ENCODE results near the gene ABR.

The ABR gene

DNA sequence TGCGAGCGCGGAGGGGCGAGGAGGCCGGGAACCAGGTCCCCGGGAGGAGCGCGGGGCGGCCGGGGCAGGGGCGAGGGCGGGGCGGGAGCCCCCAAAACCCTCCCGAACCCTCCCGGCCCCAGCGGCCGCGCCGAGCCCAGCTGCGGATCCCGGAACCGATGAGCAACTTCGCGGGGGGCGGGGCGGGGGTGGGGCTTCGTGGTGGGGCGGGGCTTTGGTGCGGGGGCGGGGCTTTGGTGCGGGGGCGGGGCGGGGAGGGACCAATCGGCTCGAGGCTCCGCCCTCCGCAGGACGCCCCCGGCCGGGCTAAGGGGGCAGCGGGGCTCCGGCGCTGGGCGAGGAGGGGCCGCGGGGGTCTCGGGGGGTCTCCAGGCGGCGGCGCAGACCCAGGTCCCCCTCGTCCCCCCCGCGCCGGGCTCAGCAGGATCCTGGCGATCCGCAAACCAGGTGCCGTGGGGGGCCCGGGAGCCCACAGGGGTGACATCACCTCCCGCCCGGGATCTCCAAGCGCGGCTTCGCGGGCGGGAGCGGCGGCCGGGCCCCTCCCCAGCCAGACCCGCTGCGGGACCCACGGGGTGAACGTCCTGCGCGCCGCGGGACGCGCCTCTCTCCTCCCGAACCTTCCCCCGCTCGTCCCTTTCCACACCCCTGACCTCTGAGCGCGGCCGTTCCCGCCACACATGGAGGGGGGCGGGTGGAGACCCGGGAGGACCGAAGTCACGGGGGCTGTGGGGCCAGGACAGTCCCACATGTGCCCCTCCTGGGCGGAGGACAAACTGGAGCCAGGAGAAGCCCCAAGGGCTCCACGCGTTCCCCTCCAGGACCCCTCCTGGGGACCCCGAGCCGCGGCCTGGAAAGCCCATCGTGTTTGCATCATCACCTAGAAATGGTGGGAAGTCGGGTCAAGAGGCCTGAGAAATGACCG is at the start of gene ABR:
Gene ABR (minus strand): TSS at position 164 of the 925 bp plus-strand sequence. CDS start 254 bp downstream, outside the sequence.
- in situ Hi-C loops (cut with HindIII; ENCODE audit: low sequenced_read_pairs), result no loop called here

DNA sequence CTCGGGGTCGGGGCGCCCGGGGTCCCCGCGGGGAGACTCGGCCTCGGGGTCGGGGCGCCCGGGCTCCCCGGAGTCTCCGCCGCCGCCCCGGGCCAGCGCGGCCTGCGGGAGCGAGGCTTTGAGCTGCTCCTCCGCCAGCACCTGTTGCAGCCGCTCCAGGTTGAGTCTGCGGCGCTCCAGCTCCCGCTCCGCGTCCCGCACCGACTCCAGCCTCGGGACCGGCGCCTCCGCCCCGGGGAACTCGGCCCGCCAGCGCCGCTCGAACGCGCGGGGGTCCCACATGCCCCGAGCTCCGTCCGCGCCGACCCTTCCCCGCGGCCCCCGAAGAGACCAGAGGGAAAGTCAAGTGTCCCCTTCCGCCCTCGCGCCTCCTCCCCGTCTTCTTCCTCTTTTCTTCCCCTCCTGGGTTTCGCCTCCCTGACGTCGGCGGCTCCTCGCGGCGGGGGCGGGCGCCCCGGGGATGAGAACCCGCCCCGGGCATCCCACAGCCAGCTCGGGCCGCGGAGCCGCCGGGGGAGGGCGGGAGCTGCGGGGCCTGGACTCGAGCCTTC is 49.6 kb upstream of the ABR start:
- in situ Hi-C loops (cut with HindIII; ENCODE audit: low sequenced_read_pairs), result no loop called here

DNA sequence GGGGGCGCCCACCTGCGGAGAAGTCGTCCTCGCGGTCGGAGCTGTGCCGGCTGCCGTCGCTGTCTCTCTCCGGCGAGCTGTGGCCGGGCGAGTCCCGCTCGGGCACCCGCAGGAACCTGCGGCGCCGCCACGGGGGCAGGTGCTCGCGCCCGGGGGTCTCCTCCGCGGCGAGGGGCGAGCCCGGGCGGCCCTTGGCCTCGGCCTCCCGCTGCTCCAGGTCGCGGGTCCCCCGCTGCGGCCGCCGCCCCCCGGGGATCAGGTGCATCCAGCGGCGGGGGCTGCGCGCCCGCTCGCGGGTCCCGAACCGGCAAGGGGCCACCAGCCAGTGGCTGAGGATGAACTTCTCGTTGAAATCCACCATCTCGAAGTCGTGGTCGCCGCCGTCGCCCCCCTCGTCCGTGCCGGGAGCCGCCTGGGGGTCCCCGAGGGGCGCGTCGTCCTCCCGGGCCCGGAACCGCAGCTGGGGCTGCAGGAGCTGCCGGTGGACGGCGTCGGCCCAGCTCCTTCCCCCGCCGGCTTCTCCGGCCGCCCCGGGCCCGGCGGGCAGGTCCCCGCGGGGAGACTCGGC is 49.1 kb upstream of the ABR start:
- in situ Hi-C loops (cut with HindIII; ENCODE audit: low sequenced_read_pairs), result no loop called here

DNA sequence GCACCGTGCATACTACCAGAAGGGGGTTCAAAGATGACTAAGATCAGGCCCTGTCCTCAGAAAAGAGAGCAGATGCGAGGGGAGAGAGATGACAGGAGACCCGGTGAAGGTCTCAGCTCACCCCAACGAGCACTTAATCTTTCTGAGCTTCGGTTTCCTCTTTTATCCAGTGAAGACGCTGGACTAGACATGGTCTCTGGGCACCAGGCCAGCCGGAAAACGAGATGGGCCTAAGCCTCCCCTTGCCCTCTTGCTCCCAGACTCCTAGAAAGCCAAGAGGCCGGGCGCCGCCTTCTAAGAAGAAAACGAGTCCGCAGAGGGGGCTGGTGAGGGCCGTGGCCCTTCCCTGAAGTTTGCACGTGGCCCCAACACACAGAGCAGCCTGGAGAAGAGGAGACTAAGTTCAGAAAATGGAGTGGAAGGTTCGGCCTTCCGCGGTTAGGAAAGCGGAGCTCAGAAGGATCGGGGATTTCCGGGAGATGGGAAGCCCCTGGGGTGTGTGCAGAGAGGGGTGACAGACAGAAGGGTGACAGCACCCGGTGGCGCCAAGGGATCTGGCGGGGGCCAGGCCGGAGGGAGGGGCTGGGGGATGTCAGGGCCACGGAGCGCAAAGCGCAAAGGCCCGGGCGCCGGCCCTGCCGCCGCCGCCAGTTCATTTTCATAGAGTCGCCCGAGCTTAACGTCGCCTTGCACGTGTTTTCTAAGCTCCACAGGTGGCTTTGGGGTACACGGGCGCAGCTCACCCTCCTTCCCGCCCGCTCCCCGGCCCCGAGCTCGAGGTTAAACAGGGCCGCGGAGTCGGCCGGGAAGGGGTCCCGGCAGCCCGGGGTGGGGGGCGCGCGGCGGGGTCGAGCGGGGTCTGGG is 48.4 kb upstream of the ABR start:
- in situ Hi-C loops (cut with HindIII; ENCODE audit: low sequenced_read_pairs), result no loop called here

DNA sequence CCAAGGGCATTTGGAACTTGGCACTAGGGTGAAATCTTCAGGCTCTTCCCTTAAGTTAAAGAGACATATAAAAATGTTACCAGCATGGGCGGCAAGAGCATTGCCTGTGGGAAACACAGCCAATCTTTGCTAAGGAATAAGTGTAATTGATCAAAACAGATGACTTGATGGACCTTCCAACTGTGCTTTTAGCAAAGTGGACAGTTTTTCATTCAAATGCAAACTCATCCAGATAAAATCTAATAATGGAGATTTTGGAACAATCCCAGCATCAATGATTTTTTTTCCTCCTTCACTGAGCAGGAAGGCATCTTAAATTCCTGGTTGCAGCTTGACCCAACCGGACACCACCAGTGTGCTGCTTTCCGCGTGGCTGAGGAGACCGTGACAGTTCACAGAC is 47.6 kb upstream of the ABR start:
- in situ Hi-C loops (cut with HindIII; ENCODE audit: low sequenced_read_pairs), result no loop called here

DNA sequence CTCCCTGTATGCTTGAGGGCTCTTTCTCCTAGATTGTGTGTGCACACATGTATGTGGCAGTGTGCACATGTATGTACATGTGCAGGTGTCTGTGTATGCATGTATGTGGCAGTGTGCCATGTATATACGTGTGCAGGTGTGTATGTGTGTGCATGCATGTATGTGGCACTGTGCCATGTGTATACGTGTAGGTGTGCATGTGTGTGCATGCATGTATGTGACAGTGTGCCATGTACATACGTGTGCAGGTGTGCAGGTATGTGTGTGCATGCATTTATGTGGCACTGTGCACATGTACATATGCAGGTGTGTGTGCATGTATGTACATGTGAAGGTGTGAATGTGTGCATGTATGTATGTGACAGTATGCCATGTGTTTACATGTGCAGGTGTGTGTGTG is 46.5 kb upstream of the ABR start:
- in situ Hi-C loops (cut with HindIII; ENCODE audit: low sequenced_read_pairs), result no loop called here

DNA sequence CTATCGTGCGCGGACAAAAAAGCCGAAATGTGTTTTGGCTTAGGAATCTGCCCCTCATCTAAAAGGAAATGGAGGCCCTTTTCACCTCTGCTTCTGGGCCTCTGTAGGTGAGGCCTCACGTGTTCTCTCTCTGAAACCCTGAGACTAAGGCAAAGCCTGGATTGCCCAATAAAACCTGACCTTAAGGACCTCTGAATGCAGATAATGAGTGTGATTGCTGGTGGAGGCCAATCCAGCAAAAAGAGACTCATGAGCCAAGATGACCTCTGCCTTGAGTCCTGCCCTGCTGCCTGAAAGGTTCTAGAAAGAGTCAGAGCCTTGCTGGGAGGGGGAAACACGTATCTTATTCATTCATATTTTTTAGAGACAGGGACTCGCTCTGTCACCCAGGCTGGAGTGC is 44.5 kb upstream of the ABR start:
- in situ Hi-C loops (cut with HindIII; ENCODE audit: low sequenced_read_pairs), result no loop called here

DNA sequence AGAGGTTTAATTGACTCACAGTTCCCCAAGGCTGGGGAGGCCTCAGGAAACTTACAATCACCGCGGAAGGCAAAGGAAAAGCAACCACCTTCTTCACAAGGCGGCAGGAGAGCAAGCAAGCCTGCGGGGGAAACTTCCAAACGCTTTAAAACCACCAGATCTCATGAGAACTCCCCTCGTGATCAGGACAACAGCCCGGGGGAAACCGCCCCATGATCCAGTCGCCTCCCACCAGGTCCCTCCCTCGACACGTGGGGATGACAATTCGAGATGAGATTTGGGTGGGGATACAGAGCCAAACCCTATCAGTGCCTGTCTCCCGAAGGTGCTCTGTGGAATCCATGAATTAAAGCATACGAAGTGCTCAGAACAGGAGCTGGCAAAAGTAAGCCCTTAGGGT is 43.9 kb upstream of the ABR start:
- in situ Hi-C loops (cut with HindIII; ENCODE audit: low sequenced_read_pairs), result no loop called here

DNA sequence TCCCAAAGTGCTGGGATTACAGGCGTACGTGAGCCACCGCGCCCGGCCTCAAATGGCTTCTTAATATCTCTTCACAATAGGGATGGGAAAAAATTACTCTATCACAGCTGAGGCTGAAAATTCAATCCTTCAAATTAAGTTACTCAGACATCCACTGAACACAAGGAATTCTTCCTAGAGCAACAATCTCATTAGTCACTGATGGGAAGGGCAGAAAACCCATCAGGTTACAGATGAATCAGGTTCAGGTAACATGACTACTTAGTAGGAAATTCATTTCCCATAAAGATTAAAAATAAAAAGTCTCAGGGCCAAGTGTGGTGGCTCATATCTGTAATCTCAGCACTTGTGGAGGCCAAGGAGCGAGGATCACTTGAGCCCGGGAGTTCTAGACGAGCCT is 42.5 kb upstream of the ABR start:
- in situ Hi-C loops (cut with HindIII; ENCODE audit: low sequenced_read_pairs), result no loop called here

DNA sequence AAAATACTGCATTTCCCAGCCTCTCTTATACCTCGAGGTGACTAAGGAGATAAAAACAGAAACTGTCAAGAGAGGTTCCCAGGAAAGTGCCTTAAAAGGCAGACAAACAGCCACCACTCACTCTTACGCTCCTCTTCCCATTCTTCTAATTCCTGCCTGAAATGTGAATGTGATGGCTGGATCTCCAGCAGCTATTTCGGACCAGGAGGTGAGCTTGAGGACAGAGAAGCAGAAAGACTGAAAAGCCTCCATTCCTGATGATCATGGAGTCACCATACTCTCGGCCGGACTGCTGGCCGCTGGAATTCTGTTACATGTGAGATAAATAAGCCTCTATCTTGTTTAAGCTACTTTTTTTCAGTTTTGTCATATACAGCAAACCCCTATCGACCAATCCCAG is 41.4 kb upstream of the ABR start:
- in situ Hi-C loops (cut with HindIII; ENCODE audit: low sequenced_read_pairs), result no loop called here

DNA sequence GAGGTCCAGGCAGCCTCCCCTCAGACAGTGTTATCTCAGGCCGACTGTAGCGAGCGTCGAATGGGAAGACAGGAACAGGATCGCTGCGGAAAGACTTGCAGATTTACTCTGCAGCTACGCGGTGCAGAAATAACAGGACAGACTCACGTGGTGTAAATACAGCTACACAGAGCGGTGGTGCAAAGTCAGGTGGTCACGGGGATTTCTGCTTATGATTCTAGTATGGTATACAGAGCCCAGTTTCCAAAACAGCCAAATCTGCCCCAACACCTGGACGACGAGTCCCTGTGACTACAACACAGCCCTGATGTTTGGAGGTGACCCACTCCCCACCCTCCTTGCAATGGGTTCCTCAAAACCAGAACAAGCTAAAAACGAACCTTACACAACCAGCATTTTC is 40.6 kb upstream of the ABR start:
- in situ Hi-C loops (cut with HindIII; ENCODE audit: low sequenced_read_pairs), result no loop called here

DNA sequence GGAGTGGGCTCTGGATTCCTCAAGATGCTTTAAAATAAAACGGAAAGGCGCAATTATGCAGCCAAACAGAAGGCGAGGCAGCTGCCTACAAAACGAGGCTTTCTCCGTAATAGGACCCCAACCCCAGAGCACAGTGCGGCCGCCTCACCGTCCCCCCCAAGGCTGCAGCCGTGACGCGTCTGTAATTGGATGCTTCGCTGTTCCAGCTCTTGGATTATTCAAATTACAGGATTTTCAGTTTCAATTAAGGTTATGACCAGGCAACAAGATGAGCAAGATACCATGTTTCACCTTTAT is 37.3 kb upstream of the ABR start:
- in situ Hi-C loops (cut with HindIII; ENCODE audit: low sequenced_read_pairs), result no loop called here

DNA sequence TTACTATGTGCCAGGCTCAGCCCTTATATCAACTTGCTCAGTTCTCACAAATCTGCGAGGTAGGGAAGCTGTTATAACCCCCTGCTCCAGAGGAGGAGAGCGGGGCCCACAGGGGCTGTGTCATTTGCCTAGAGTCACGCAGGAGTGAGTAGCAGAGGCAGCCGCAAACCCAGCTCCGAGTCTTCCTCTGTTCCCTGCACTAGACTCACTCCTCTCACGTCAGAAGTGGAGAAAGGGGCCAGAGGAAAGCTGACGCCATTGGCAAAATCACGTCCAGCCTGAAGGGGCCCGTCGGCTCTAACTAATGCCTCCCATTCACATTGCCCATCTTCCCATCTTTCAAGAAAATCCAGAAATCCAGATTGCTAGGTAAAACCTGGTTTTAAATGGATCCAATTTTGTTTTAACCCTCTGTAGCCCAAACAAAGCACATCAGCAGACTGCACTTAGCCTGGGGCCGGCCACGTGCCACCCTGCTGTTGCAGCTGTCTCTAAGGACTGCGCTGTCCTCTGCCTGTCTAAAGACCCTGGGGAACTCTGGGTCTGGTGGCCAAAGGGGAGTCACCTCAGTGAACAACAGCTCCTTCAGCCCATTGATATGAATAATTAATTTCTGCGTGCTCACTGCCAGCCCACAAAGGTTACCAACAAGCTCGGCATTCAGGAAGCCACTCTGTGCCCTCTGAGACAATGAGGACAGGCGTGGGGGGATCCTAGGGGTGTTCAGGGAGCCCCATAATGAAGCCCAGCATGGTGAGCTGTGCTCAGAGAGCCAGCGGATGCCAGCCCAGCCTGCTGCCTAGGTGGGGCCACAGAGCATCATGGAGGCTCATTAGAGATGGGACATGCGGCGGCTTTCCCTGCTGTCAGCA is 36.7 kb upstream of the ABR start:
- in situ Hi-C loops (cut with HindIII; ENCODE audit: low sequenced_read_pairs), result no loop called here

DNA sequence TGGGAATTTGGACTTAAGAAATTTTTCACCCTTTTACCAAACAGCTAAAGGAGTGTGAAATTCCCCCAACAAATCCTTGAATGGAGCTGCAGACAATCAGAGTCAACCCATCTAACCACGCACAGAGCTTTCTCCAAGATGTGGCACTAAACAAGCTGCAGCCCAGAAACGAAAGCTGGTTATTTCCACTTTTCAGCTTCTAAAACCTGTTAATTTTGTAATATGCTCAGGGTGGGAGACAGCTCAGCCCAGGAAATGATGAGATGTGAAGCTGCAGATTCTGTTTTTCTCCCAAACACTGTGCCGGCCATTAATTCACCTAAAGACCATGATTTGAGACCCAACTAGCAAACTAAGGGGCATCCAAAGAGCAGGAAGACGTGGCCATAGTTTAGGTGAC is 33.2 kb upstream of the ABR start:
- in situ Hi-C loops (cut with HindIII; ENCODE audit: low sequenced_read_pairs), result no loop called here

DNA sequence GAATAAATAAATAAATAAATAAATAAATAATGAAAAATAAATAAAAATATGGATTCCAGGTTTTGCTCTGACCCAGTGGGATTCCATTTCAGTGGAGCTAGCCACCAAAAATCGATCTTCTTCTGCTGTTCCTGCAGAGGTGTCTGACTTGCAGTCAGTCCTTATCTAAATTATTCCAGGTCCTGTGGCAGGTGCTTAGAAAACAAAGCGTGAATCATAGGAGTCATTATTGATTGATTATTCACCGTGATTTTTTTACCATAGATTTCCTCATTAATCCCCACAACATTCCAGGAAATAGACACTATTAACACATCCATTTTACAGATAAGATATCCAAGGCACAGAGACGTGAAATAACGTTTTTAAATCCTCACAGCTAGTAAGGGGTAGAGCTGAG is 31.5 kb upstream of the ABR start:
- in situ Hi-C loops (cut with HindIII; ENCODE audit: low sequenced_read_pairs), result no loop called here

DNA sequence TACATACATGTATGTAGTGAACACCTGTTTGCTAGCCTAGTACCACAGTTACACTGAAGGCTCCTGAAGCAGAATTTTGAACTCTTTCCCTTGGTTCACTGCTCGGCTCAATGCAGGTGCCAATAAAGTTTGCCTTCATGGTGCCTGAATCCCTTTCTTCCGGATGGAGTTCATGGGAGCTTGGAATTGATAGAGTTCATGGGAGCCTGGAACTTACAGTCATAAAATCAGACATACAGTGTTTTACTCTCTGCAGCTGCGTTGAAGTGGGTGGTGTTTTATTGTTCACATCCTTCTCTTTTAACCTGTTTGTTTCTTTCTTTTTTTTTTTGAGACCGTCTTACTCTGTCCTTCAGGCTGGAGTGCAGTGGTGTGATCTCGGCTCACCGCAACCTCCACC is 29.2 kb upstream of the ABR start:
- in situ Hi-C loops (cut with HindIII; ENCODE audit: low sequenced_read_pairs), result no loop called here

DNA sequence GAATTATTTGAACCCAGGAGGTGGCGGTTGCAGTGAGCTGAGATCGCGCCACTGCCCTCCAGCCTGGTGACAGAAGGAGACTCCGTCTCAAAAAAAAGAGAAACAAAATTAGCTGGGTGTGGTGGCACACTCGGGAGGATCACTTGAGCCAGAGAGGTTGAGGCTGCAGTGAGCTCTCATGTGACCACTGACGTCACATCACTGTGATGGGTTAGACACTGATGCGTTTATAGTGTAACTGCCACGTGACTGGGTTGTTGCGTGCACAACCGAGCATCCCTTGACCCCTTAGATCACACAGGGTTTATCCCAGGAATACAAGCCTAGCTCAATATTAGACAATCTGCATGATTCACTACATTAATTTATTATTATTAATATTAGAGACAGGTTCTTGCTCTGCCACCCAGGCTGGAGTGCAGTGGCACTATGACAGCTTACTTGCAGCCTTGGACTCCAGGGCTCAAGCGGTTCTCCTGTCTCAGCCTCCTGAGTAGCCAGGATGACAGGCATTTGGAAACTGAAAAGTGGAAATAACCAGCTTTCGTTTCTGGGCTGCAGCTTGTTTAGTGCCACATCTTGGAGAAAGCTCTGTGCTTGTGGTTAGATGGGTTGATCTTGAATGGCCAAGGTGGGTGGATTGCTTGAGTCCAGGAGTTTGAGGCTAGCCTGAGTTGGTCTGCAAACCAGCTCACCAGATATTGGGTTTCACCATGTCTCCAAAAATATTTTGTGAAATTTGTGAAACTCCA is 26.4 kb upstream of the ABR start:
- in situ Hi-C loops (cut with HindIII; ENCODE audit: low sequenced_read_pairs), result no loop called here

DNA sequence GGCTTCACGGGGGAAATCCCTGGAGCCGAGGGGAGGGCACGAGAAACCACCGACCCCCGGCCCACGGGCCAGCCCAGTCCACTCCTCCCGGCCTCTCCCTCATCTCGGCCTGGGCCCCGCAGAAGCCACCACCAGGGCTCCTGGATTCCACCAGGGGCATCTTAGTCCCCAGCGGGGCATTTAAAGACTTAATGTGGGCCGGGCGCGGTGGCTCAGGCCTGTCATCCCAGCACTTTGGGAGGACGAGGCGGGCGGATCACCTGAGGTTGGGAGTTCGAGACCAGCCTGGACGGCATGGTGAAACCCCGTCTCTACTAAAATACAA is 24.1 kb upstream of the ABR start:
- in situ Hi-C loops (cut with HindIII; ENCODE audit: low sequenced_read_pairs), result no loop called here

DNA sequence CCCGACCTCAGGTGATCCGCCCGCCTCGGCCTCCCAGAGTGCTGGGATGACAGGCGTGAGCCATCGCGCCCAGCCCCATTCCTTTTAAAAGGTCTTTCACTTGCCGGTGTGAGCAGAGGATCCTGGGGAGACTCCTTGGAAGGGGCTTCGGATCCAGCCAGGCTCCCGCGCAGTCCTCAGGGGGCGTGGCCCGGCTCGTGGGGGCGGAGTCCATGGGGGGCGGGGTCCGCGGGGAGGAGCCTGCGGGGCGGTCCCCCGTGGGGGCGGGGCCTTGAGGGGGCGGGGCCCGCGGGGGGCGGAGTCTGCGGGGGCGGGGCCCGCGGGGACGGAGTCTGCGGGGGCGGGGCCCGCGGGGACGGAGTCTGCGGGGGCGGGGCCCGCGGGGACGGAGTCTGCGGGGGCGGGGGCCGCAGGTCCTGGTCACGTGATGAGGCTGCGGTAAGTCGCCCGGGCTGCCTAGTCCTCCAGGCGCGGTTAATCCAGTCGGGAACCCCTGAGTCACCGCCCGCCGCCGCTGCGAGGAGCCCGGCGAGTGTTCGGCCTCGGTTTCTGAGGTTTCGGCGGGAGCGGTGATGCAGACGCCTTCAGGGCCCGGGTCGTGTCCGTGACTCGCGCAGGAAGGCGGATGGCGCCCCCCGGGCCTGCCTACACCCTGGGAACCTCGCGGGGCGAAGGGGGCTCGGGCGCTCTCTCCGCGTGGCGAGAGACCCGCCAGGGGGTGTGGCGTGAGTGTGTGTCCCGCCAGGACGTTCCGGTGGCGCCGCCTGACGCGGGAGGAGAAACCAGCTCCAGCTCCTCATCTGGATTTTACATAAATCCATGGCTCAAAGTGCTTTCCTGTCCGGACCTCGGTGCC is 23.6 kb upstream of the ABR start:
- in situ Hi-C loops (cut with HindIII; ENCODE audit: low sequenced_read_pairs), result no loop called here
